Stromal cell of bone marrow (primary cell): Measurements from ENCODE around the gene FGD4.
A peak's percentile ranks its signal among the peaks of the same experiment; 100 is the strongest.
"Not testable (repeated sequence)": the region's sequence is repeated elsewhere in the genome, so short reads cannot be mapped to it uniquely, and the experiment has no call there.

ENCODE experiments used
- DNase-seq: peaks from one replicate; pipeline ENCODE4 v3.0.0-alpha.2; 2012; ENCODE audit warnings: low read depth

FGD4 gene

DNA sequence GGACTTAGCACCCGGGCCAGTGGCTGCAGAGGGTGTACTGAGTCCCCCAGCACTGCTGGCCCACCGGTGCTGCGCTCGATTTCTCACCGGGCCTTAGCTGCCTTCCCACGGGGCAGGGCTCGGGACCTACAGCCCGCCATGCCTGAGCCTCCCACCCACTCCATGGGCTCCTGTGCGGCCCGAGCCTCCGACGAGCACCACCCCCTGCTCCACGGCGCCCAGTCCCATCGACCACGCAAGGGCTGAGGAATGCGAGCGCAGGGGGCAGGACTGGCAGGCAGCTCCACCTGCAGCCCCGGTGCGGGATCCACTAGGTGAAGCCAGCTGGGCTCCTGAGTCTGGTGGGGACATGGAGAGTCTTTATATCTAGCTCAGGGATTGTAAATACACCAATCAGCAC is 126.4 kb downstream of the FGD4 start:
- DNase-seq, result not testable (repeated sequence)

DNA sequence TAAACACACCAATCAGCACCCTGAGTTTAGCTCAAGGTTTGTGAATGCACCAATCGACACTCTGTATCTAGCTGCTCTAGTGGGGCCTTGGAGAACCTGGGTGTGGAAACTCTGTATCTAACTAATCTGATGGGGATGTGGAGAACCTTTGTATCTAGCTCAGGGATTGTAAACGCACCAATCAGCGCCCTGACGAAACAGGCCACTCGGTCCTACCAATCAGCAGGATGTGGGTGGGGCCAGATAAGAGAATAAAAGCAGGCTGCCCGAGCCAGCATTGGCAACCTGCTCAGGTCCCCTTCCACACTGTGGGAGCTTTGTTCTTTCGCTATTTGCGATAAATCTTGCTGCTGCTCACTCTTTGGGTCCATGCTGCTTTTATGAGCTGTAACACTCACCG is 127.0 kb downstream of the FGD4 start:
- DNase-seq, result not testable (repeated sequence)

DNA sequence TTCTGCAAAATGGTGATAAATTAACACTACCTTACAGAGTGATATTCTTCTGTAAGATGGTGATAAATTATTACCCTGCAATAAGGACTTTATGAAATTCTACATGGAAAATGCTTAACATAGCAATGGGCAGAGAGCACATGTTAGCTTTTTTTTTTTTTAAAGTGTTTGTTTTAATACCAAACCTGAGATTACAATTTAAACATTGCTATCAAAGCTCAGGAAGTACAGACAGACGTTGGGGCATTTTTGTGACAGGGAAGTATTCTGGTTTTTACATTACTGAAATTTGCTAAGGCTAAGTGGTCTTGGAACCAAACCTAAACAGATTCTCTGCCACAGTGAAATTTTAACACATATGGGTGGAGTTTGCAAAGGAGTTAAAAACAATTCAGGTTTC is 133.1 kb downstream of the FGD4 start:
- no peak for DNase-seq

DNA sequence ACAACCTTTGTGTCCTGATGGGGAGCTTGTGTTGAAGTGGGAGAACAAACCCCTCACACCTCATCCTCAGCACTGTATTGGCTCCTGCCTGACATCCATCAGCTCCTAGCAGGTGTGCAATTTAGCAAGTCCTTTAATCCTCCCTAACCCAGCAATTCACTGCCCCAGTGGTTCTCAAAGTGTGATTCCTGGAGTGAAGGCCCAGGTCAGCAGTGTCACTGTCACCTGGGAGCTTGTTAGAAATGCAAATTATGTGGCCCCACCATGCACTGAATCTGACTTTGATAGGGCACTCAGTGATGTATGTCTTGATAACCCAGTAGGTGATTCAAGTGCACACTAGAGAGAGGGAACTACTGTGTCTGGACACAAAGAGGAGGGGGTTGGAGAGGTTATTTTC is 133.6 kb downstream of the FGD4 start:
- no peak for DNase-seq

DNA sequence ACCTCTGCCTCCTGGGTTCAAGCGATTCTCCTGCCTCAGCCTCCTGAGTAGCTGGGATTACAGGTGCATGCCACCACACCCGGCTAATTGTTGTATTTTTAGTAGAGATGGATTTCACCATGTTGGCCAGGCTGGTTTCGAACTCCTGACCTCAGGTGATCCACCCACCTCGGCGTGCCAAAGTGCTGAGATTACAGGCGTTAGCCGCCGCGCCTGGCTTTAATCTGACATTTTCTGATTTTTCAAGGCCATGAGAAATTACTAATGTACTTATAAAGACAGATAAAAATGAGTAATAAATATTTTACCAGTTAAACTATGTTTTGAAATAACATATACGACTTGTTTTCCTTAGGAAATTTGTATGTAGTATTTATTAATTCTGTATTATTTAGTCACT is 134.1 kb downstream of the FGD4 start:
- not testable (repeated sequence) for DNase-seq

DNA sequence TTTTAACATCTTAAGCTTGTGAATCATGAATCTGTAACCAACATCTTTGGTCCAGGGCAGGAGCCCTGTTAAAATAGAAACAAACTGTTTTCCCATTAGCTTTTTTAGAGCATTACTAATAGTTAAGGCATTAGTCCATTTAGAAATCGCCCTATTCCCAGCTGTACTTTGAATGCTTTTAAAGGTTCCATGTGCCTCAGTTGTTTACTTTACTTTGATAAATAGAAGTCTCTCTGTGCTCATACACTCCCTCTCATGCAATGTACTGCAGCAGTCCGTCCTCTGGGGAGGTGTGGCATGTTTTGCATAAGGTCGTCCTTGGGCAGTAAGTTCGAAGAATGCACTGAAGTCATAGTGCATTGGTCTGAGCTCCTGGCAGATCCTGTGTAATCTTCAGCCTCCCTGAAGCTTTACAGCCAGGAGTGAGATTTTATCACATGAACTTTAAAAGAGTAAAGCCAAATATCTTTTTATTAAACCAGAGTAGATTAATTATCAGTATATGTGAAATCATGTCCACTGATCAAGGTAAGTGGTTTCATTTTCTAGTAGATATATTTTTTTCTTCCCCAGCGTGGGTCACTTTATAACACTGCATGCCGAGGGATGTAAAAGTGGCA is 134.7 kb downstream of the FGD4 start:
- peak; percentile 69 for DNase-seq

DNA sequence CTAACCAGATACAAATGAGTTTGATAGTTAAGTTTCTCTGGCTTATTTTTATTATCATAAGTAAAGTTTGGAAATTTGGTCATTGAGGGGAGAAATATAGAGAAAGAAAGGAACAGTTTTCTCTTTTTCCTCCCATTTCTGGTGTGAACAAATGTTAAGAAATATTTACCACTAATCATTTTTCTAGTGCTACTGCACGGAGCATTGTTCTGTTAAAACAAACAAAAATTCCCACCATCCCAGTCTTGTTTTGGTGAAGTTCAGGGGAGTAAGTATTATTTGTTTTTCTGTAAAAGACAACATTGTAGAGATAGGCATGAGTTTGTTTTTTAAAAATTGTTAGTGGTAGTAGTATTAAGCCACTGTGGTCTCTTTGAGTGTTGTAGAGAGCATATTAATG is 135.3 kb downstream of the FGD4 start:
- DNase-seq, result no peak

DNA sequence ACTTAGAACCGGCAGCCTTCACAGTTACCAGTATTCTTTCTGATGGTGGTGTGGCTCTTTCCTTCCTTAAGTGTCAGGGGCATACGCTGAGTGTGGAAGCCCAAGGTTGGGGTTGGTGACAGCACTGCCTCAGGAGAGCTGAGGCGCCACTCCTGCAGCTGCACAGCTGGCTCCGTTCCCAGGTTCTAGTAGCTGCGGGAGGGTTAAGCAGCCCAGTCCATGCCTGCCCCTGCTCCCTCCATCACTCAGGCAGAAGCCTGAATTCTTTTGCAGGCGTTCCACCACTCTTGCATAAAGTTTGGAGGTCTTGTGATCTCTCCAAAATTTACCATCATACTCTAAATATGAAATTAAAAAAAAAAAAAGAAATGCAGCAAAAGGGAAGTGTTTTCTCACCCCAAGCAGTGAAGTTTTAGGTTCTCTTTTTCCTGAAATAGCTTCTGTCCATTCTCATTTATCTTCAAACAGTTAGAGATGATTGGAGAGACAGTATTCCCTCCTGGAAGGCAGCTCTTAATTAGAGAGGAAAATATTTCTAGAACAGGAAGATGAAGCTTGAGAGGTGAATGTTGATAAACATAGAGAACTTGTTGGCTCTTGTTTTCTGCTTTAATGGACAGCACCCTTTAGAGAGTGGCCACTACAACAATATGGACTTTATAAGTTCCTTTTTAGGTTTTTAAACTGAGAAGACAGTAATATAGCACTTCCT is 136.1 kb downstream of the FGD4 start:
- no peak for DNase-seq

DNA sequence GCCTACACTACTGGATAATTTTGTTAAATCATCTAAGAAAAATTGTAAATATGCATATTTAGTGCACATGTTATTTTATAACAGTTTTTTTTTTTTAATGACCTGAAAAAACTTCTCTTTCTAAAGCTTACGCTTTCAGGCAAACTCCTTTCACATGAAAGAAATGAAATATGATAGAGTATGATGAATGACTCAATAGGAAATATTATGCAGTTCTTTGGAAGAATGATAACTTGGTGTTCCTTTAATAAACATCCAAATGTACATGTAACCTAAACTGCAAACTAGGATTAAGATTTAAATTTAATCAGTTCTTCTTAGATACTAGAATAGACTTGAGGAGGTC is 136.6 kb downstream of the FGD4 start:
- DNase-seq, result no peak

DNA sequence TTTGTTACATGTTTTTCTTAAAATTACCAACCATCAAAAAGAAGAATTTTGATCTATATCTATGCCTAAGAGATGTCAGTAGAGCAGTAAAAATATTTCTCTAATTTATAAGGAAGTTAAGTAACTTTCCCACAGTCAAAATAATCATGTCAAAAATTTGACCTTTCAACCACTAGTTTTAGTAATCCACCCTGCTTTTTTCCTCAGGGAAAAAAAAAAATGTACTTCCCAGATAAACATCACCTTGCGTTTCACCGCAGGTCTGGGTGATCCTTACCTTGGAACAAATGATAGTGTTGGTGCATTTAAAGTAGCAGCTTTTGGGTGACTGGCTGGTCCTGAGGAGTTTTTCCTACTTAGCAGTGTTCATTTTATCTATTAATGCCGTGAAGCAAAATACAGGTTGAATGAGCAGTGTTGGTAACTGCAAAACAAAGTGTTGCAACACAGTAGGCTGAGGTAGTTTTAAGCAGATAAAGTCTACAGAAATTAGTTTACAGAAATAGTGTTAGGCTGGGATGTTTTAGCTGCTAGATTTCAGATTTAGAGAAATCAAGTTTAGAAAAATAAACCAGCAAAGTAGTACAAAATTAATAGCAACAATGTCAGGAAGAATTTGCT is 142.5 kb downstream of the FGD4 start:
- no peak for DNase-seq

DNA sequence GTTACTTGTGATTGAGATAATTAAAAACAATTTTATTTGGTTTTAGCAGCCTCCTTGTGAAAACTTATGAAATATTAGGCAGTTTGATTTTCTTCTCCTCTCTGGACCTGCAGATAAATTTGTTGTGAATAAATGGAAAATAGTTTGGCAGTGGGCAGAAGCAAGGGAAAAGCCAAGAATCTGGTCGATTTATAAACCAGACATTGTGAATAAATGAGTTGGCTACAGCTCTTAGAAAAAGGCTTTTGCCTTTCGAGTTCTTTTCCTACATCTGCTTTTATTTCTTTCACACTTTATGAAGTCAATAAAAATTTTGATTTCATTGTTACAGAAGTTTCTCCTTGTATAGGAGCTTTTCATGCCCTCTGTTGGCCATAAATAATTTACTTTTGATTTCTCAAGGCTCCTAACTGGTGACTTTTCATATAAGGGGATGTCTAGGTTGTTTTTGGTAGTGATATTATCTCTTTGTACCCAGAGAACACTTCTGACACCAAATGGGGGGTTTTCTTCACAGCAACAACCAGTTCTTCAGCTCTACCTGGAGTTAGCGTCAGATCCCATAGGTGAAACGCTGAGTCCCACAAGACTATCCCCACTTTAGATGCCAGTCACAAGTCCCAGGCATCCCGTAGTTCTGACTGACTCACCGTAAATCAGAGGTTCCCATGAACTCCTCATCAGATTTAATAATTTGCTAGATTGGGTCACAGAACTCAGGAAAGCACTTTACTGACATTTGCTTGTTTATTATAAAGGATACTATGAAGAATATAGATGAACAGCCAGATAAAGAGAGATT is 143.3 kb downstream of the FGD4 start:
- DNase-seq, result no peak

DNA sequence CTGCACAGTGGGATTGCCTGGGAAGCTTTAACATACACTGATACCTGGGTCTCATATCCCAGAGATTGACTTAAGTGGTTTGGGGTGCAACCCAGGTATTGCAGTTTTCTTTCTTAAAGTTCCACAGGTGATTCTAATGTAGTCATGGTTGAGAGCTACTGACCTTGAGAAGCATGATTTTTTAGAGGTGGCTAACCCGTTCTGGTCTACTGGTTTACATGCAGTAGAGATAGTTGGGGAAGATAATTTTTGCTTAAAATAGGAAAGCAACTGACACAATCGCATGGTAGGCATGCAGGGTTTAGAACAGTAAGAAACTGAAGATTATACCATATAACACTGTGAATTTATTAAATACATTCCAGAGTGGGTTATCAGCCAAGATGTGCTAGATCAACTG is 145.5 kb downstream of the FGD4 start:
- DNase-seq, result no peak

DNA sequence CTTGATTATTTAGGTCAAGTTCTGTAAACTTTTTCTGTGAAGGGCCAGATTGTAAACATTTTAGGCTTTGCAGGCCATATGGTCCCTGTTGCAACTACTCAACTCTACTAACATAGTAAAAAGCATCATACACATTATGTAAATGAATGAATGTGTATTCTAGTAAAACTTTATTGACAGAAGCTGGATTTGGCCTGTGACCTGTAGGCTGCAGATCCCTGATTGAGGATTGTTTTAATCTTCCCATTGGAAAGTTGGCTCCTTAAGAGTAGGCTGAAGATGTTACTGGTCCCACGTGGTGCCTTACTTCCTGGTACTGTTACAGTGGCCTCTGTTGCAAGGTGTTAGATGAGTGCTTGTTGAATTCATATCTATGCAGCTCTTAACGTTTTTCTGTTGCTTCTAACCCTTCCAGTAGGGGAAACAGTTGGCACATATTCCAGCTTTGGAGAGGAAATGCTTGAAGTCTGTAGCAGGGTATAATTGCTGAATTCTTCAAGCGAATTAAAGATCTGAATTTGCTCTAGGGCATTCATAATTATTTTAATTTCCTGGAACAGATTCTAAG is 146.1 kb downstream of the FGD4 start:
- no peak for DNase-seq

DNA sequence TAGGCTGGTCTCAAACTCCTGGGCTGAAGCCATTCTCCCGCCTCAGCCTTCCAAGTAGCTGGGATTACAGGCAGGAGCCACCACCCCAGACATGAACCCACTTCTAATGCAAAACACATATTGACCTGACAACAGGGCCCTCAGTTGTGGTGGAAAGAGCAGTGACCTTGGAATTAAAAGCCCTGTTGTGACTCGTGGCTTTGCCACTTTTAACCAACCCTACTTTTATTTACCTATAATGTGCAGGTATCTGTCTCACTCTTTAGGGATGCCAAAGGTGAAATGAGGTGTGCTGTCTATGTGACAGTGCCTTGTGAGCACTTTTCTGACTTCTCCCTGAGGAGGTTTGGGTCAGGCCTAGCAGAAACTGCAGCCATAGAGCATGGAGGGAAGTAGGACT is 146.9 kb downstream of the FGD4 start:
- DNase-seq, result no peak

DNA sequence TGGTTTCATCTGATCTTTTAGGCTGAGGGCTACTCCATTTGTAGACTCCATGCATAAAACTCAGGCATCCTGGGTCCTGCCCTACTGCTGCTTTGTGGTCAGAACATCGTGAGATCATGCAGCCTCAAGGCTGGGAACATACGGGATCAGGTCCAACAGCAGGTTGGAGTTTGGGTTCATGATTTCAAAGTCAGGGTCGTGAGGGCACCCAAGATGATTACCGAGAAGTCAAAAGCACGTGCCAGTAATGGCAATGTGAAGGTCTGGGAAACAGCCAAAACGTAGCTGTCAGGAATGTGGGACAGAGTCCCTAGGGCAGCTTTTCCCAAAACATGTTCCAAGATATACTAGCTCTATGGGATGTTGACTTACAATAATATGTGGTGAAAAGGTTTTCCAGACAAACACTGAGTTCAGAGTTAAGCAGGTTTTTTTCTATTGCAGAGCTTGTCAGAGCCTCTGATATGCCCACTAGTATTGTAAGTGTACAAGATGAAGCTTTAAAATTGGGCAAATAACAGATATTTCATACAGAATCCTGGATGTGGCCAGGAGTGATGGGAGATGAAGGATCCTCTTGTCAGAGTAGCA is 149.4 kb downstream of the FGD4 start:
- peak; percentile 84 for DNase-seq

DNA sequence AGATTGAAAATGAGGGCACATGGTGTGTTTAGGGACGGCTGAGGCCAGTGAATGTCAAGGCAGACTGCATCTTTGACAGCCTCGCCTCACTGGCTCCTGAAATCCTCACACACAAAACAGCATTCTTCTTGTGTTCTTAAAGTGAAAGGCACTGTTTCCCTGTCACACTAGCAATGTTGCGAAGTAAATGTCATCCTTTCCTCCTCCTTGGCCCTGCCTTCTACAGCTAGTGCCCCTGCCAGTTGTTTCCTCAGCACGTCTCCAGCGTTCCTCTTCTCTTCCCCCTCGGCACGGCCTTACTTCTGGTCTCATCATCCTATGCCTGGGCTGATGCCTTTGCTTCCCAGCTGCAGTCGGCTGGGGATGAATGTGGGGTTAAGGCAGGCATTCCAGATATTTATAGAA is 150.3 kb downstream of the FGD4 start:
- no peak for DNase-seq

DNA sequence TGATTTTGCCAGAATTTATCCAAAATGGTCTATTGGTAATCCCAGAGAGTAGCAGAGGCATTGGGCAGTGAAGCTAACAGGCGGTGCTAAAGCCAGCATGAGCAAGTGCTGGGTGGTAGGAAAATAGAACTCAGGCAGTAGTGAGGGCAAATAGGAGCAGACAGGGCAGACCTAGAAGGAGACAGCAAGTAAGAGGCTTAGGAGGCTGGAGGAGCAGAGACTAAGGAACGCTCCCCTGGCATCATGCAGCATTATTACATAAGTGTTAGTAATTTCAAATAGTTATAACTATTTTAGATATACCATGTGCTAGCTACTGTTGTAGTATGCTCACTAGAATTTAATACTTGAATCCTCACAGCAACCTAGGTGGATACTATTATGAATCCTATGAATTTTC is 151.7 kb downstream of the FGD4 start:
- no peak for DNase-seq

DNA sequence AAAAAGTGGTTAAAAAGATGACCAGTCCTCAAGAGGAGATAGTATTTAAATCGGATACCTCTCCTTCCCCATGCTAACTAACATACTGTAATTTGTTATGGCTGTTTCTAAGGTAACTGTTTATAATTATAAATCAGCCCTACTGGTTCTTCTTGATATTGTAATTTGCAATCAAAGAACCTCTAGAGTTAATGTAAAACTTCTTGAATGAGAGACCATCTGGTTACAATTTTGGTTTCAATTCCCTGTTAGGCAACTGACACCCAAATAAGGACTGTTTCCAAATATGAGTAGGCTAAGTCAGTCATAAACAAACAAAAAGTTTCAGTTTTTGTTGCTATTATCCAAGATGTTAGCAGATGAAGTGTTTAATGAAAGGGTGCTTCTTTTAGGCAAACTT is 159.5 kb downstream of the FGD4 start:
- no peak for DNase-seq

DNA sequence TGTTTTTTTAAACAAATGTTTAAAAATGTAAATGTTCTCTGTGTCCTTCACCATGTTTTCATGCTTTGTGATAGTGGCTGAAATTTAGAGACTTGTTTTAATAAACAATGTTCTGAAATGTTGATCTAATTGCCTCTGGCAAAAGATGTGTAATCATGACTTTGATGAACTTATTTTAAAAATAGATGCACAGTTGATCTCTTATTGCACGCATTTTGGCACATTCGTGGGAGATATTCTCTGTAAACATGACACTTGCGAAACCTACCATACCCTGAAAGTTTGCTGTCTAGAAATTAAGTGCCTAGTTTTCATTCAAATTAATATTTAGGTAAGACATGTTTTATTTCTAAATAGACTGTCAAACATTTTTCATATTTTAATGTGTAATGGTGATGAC is 160.1 kb downstream of the FGD4 start:
- DNase-seq, result no peak

DNA sequence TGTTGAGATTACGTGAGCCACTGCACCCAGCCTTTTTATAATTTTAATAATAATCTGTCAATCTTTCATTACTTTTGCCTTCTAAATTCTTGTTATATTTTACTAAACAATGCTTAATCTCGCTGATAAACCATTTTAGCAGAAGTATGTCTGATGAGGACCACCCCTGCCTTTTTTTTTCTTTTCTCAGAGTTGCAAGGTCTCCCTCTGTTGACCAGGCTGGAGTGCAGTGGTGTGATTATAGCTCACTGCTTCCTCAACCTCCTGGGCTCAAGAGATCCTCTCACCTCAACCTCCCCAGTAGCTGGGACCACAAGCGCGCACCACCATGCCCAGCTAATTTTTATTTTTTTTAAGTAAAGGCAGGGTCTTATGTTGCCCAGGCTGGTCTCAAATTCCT is 161.2 kb downstream of the FGD4 start:
- DNase-seq, result no peak

DNA sequence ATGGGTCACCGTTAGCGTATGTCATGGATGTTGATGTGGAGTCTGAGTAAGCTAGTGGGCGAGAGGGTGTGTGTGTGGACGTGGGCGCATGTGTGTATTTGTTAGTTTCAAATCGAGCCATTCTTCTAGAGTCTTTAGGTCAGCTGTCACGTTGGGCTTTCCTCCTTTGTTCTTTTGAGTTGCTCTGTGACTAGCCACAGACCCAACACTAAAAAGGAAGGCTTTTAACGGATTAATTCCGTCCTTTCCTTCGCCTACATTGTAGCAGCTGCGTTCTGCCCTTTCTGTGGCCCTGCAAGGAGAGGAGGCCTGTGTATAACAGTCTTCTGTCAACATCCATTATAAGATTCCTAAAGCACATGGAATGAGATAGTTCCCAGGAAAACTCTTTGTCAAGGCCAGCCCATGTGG is 162.6 kb downstream of the FGD4 start:
- no peak for DNase-seq

DNA sequence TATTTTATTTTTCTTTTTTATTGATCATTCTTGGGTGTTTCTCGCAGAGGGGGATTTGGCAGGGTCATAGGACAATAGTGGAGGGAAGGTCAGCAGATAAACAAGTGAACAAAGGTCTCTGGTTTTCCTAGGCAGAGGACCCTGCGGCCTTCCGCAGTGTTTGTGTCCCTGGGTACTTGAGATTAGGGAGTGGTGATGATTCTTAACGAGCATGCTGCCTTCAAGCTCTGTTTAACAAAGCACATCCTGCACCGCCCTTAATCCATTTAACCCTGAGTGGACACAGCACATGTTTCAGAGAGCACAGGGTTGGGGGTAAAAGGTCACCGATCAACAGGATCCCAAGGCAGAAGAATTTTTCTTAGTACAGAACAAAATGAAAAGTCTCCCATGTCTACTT is 163.1 kb downstream of the FGD4 start:
- not testable (repeated sequence) for DNase-seq
